LHCN-M2 (cell line): ENCODE measurements around the gene BAD. TPM values are rescaled to one million over a fixed set of nuclear protein-coding genes. Genes with fewer than 3 reads are reported as not detected.

Experiments used
- DNase-seq: peaks from one replicate; pipeline ENCODE4 v3.0.0-alpha.2; 2012; ENCODE audit warnings: low read depth
- total RNA-seq: library from RNA; depleted of rRNA; stranded (reverse); fragments of >200 nt; gene quantifications from 2 replicates; pipeline ENCODE4 v1.2.3, GENCODE V29; 2014

Gene BAD
- total RNA-seq, 1 experiment from 2014 or later: 92.3 TPM

GRCh38 chr11:64281957-64282770 is 2.3 kb downstream of the BAD start:
- DNase-seq: no peak

GRCh38 chr11:64278576-64279190 is 5.8 kb downstream of the BAD start:
- DNase-seq: no peak

GRCh38 chr11:64276653-64277431 is 7.6 kb downstream of the BAD start:
- DNase-seq: no peak

GRCh38 chr11:64275841-64276240 is 8.6 kb downstream of the BAD start:
- no peak for DNase-seq

GRCh38 chr11:64275031-64275800 is 9.2 kb downstream of the BAD start:
- DNase-seq: no peak

GRCh38 chr11:64269540-64270220 is 14.8 kb downstream of the BAD start:
- DNase-seq: peak; percentile 100

GRCh38 chr11:64268893-64269539 is 15.4 kb downstream of the BAD start:
- peak; percentile 59 for DNase-seq

- peak; percentile 30 for DNase-seq
Measured at GRCh38 chr11:64268025-64268892, 16.2 kb downstream of the BAD start.

- peak; percentile 17 for DNase-seq
Measured at GRCh38 chr11:64267207-64267945, 17.1 kb downstream of the BAD start.

- DNase-seq: peak; percentile 43
Measured at GRCh38 chr11:64266339-64266738, 18.1 kb downstream of the BAD start.

GRCh38 chr11:64265176-64266160 is 19.0 kb downstream of the BAD start:
- DNase-seq: no peak

- DNase-seq: no peak
Measured at GRCh38 chr11:64264371-64264852, 20.1 kb downstream of the BAD start.

- no peak for DNase-seq
Measured at GRCh38 chr11:64263947-64264317, 20.5 kb downstream of the BAD start.

- DNase-seq: peak; percentile 54
Measured at GRCh38 chr11:64263021-64263946, 21.2 kb downstream of the BAD start.

GRCh38 chr11:64262271-64263002 is 22.0 kb downstream of the BAD start:
- DNase-seq: no peak
